ENCODE data around the gene TOX4. TPM values are rescaled to one million over a fixed set of nuclear protein-coding genes. Genes with fewer than 3 reads are reported as not detected.
A peak's percentile ranks its signal among the peaks of the same experiment; 100 is the strongest.

The TOX4 gene
- total RNA-seq, 1 donor from 2014 or later, result 67.4 TPM

DNA sequence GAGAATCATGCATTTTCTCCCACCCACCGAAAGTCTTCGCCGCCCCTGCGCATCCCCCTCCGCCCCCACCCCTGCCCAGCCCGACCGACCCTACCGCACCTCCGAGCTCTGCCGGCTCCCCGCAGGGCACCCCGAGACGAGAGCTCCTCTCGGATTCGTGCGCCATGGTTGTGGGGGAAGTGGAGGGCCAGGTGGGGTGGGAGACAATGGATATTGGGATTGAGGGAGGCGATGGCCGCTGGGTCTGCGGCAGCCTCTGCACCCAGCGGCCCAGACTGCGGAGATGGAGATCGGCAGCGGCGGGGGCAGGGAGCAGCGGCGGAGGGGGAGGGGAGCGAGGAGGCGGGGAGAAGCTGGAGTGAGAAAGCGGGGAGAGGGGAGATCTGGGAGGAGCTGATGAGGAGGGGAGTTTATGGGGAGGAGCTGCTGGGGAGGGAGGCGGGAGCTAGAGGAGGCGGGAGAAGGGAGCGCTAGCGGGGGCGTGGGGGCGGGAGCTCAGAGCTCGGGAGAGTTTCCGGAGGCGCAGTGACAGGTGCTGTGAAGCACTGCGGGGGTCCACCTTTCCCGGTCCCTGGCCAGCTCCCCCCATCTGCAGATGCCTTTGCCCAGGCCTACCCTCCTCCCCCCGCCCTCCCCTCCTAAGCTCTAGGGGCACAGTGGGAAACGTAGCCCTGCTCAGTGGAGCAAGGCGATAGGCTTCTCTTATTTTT lies 49.1 kb downstream of the TOX4 start, which contains the start of gene SALL2:
SALL2 (minus strand) TSS at position 385 of the 710 bp plus-strand sequence; CDS start at position 166, 219 bp downstream.
- H3K36me3 ChIP-seq (ENCODE audit: control insufficient read depth, insufficient read depth, low read length), result peaks cover 1% of the 10 kb centered on the region
- no peak for DNase-seq (ENCODE audit: low read depth)
- TF ChIP-seq, protein P1, sequence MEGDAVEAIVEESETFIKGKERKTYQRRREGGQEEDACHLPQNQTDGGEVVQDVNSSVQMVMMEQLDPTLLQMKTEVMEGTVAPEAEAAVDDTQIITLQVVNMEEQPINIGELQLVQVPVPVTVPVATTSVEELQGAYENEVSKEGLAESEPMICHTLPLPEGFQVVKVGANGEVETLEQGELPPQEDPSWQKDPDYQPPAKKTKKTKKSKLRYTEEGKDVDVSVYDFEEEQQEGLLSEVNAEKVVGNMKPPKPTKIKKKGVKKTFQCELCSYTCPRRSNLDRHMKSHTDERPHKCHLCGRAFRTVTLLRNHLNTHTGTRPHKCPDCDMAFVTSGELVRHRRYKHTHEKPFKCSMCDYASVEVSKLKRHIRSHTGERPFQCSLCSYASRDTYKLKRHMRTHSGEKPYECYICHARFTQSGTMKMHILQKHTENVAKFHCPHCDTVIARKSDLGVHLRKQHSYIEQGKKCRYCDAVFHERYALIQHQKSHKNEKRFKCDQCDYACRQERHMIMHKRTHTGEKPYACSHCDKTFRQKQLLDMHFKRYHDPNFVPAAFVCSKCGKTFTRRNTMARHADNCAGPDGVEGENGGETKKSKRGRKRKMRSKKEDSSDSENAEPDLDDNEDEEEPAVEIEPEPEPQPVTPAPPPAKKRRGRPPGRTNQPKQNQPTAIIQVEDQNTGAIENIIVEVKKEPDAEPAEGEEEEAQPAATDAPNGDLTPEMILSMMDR (IDR thresholded peaks at IDR 0.05; ENCODE audit: insufficient read depth, low read length, poor library complexity, severe bottlenecking), result no peak
- H3K4me3 ChIP-seq (ENCODE audit: low read depth, low read length), result peak within 1 kb of the TSS; percentile 90
- H3K27me3 ChIP-seq (ENCODE audit: control insufficient read depth, insufficient read depth, low read length), result no peaks in the 10 kb centered on the region

DNA sequence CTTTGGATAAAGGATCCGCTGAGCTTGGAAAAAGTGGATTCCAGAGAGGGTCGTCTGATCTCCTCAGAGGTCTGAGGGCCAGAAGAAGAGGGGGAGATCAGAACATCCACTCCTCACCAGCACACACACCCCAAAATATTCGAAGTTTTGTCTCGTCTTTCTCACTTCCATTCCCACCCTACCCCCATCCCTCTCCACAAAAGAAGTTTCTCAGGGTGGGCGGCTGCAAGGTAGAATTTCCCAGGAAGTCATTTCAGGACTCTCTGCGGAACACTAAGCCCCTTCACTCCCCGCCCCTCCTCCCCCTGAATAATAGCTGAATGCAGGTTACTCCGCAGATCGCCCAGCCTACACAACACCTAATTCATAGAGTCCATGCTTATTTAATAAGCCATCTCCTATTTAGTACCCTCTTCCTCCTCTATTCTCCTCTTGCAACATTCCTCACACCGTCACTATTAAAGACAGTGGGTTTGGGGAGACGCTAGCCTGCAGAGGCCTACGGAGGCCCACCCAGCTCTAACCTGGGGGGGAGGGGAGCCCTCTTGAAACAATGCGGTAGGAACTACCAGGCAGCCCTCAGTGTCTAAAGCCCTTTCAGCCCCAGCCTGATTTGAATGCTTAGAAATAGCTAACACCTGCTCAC lies 49.8 kb downstream of the TOX4 start:
- no peaks in the 10 kb centered on the region for H3K27me3 ChIP-seq (ENCODE audit: control insufficient read depth, insufficient read depth, low read length)
- TF ChIP-seq, protein P1 (IDR thresholded peaks at IDR 0.05; ENCODE audit: insufficient read depth, low read length, poor library complexity, severe bottlenecking), result no peak
- H3K4me3 ChIP-seq (ENCODE audit: low read depth, low read length), result peak overlapping the region; percentile 90
- H3K36me3 ChIP-seq (ENCODE audit: control insufficient read depth, insufficient read depth, low read length), result peaks cover 1% of the 10 kb centered on the region
- no peak for DNase-seq (ENCODE audit: low read depth)

DNA sequence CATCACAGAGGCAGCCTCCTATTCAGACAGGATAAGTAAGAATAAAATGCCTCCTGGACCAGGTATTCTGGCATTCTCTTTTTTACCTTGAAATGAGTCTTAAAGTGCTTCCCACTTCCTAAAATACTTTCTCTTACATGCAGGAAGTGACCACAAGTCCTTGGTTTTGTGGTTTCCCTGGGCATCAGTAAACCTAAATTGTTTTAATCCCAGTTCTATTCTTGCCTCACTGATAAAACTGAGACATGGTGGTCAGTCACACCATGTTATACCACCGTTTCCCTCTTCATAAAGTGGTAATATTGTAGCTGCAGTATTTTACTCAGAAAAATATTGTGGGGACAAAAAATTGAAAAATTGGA lies 50.3 kb downstream of the TOX4 start:
- peaks cover 1% of the 10 kb centered on the region for H3K36me3 ChIP-seq (ENCODE audit: control insufficient read depth, insufficient read depth, low read length)
- no peak for DNase-seq (ENCODE audit: low read depth)
- TF ChIP-seq, protein P1 (IDR thresholded peaks at IDR 0.05; ENCODE audit: insufficient read depth, low read length, poor library complexity, severe bottlenecking), result no peak
- H3K4me3 ChIP-seq (ENCODE audit: low read depth, low read length), result no peak overlapping the region
- H3K27me3 ChIP-seq (ENCODE audit: control insufficient read depth, insufficient read depth, low read length), result no peaks in the 10 kb centered on the region

DNA sequence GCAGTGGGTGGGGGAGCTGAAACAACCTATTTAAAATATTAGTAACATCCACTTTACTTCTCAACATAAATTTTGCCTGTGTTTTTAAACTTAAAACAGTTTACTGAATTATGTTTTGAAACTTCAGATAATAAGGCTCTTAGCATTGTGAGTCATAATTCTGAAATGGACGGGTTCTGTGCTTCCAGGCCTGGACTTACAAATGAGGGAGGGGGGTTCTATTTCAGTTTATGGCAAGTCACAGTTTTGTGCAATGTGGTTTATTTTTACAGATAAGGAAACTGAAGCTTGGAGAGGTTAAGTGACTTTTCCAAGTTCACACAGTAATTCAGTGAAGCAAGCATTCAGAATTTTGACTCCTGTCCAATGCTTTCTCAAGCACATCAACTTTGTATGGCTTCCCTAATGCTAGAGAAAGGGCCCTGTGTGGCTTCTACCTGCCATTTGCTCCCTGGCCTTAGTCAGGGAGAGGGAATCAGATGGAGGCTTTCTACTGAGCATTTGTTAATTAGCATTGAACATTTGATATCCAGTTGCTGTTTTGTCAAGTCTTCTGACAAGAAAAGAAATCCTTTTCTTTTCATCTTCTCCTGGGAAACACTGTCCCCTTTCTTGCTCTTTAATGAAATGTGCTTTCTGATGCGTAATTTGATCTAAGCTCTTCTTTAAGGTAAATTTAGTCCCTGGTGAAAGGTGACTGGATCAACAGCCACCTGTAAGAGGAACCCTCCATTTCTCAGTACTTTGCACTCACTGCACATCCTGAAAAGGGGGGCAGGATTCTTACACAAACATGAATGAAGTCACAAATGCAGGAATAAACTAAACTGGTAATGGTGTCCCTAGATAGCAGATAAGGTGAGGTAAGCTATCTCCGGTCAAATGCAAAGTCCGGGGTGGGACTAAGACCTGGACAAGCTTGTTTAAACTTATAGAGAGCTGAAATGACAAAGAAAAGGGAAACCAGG lies 51.7 kb downstream of the TOX4 start:
- Histone ChIP-seq H3K4me3 (ENCODE audit: low read depth, low read length) (no peak overlapping the region), H3K36me3 (ENCODE audit: control insufficient read depth, insufficient read depth, low read length) (peaks cover 1% of the 10 kb centered on the region), H3K27me3 (ENCODE audit: control insufficient read depth, insufficient read depth, low read length) (no peaks in the 10 kb centered on the region)
- TF ChIP-seq, protein P1 (IDR thresholded peaks at IDR 0.05; ENCODE audit: insufficient read depth, low read length, poor library complexity, severe bottlenecking), result no peak
- DNase-seq (ENCODE audit: low read depth), result no peak

DNA sequence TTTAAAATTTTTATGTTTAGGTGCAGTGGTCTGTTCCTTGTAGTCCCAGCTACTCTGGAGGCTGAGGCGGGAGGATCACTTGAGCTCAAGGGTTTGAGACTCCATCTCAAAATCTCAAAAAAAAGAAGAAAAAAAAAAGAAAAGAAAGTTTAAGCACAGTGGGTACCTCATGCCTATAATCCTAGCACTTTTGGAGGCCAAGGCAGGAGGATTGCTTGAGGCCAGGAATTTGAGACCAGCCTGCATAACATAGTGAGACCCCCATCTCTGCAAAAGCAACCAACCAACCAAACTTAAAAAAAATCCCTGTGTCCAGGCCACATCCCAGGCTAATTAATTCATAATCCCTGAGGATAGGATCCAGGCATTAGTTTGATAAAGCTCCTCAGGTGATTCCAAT lies 52.5 kb downstream of the TOX4 start:
- Histone ChIP-seq H3K36me3 (ENCODE audit: control insufficient read depth, insufficient read depth, low read length) (peaks cover 1% of the 10 kb centered on the region), H3K4me3 (ENCODE audit: low read depth, low read length) (no peak overlapping the region), H3K27me3 (ENCODE audit: control insufficient read depth, insufficient read depth, low read length) (peaks cover 1% of the 10 kb centered on the region)
- no peak for DNase-seq (ENCODE audit: low read depth)
- TF ChIP-seq, protein P1 (IDR thresholded peaks at IDR 0.05; ENCODE audit: insufficient read depth, low read length, poor library complexity, severe bottlenecking), result no peak
